GM21528 (cell line): Measurements from ENCODE around the gene RAPGEF5.

ENCODE experiments used
- ATAC-seq: cut with Tn5 transposase; IDR thresholded peaks from one replicate; pipeline ENCODE4 v1.9.1; 2021; ENCODE audit warnings: mild to moderate bottlenecking, moderate library complexity; ENCODE audit not compliant: unreplicated experiment, low FRiP score

Gene RAPGEF5

DNA sequence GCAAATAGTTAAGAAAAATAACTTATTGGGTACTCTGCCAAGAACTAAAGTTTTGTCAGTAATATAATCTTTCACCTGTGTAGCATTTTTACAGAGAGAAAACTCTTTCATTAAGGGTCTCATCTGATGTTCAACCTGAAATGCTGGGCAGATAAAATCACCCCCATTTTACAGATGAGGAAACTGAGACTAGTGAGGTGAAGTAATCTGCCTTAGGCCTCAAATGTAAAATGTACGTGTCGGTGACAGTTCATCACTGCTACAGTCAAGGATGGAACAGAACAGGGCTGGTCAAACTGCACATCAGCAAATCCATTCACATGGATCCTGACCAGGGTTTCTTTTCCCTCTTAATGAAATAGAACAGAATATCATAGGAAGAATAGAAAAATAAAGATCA is 121.8 kb downstream of the RAPGEF5 start:
- no peak for ATAC-seq

DNA sequence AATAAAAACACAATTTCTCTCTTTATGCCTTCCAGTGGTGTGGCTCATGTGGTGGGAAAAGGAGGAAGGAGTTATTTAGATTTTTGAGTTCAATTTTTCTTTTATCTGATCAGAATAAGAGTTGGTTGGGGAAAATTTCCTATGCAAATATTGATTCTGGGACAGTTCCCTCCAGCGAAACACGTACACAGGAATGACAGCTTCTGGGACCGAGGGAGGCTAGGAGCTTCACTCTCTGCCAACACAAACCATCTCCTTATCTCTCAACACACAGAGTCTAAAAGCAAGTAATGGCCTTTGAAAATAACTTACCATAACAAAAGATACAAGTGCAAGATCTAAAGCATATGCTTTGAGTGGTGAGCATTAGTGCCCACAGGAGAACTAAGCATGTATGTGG is 122.7 kb downstream of the RAPGEF5 start:
- ATAC-seq: no peak

GRCh38 chr7:22231806-22232205 is 125.1 kb downstream of the RAPGEF5 start:
- no peak for ATAC-seq

GRCh38 chr7:22231141-22231540 is 125.8 kb downstream of the RAPGEF5 start:
- no peak for ATAC-seq

DNA sequence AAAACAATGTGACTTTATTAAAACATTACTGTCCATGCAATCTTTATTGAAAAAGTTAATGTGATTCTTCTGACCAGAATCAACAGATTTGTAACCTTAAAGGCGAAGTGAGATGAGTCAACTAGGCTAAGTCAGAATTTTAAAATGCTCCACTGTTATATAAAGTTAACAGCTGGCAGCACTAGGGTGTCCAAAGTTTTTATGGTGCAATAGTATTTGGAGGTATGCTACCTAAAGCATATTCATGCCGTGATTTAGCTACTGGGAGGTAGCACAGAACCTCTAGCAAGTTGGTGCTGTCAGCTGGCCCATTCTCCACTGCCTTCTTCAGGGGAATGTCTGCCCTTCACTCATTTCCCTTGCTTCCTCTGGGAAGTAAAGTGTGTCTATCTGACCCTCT is 126.7 kb downstream of the RAPGEF5 start:
- ATAC-seq: no peak

DNA sequence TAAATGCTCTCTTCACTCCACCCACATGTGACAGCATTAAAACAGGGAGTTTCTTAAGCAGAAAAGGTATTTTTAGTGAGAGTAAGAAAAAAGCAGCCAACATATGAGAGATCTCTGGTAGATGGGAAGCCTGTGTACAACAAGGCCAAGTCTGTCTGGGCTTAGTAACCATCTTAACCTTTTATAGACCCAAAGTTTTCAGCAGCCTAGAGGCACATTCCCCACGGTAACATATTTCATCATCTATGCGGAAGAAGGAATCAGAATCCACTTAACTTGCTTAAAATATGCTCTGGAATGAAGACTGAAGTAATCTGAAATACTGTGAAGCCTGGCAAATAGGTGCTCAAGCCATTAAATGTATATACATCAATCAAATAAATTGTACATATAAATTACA is 127.8 kb downstream of the RAPGEF5 start:
- ATAC-seq: no peak

- ATAC-seq: no peak
Measured at GRCh38 chr7:22223807-22224206, 133.1 kb downstream of the RAPGEF5 start.

DNA sequence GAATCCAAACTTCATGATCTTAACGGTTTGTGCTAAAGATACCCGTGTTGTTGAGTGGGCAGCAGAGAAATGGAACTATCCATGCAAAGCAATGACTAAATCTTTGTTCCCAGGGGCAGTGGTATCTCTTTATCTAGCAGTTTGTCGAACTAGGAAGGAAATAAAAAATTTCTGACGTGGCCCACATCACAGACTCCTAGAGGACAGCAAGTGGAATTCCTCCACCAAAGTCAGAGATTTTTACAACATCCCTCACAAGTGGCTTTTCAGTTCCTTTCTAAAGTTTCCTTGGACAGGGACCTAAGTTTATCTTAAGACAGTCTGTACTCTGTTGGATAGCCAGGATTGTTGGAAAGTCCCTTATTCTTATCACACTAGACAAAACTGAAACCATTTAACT is 136.0 kb downstream of the RAPGEF5 start:
- no peak for ATAC-seq

DNA sequence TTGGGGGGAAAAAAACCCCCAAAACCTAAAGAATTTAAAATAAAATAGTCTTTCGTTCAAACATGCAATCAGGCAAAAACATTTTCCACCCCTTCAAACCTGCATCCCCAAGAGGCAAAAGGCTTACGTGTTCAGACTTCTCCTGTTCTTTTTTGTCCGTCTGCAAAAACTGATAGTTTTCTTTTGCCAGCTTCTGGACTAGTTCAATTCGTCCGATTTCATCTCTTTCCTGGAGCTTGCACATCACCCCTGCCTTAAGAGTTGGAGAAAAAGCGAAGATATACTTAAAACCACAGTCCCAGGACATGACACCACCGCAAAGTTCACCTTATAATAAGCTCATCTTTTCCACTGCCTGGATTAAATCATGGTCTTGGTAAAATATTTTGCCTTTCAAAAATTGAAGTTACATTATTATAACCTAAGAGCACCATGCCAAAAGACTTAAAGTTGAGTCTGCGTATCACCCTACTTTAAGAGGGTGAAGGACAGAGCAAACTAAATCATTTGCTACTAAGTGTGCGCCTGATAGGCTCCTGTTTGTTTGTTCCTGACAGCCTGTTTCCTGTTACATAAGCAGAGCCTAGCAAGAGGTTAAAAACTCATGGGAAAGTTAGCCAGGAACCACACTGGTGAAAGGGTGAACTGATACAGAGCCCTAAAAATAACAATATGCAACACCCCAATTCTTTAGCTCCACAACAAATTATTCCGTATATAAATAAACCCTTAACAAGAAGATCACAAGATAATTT is 137.0 kb downstream of the RAPGEF5 start:
- ATAC-seq: no peak

GRCh38 chr7:22219036-22219435 is 137.9 kb downstream of the RAPGEF5 start:
- no peak for ATAC-seq

- no peak for ATAC-seq
Measured at GRCh38 chr7:22216832-22217475, 140.0 kb downstream of the RAPGEF5 start.

- no peak for ATAC-seq
Measured at GRCh38 chr7:22216309-22216708, 140.6 kb downstream of the RAPGEF5 start.

- ATAC-seq: no peak
Measured at GRCh38 chr7:22214000-22214399, 143.0 kb downstream of the RAPGEF5 start.

DNA sequence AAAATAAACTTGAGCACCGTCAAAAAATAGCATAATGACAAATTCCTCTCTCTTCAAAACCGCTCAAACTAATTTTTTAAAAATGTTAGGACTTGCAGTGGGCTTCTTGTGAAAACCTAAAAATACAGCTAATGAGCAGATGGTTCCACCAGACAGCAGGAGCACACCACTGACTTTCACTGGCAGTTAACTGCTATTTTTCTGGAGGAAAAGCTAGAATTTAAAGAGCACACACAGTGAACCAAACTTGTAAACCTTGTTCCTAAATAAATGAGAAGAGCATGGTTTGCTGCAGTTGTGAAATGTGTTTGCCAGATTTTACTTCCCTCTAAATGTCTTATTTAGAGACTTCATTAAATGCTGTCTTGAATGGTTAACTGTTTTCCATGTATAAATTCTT is 143.9 kb downstream of the RAPGEF5 start:
- no peak for ATAC-seq

GRCh38 chr7:22210967-22211366 is 146.0 kb downstream of the RAPGEF5 start:
- ATAC-seq: no peak

GRCh38 chr7:22210355-22210754 is 146.6 kb downstream of the RAPGEF5 start:
- no peak for ATAC-seq

DNA sequence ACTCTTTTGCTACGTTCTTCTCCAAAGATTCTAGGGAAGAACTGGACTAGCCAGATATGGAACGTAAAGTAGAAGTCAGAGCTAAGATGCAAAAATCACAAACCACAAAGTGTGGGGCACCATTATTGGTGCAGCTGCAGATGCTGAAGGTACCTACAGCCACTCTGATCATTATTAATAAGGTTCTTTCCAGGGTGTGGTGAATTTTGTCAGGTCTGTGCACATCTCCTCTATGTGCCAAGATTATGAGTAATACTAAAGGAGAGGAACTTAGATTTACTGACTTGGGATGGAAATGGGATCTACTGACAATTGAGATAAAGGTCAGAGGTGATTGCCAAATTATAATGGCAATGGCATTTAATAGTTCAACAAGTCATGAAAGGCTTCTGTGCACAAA is 148.2 kb downstream of the RAPGEF5 start:
- ATAC-seq: no peak

DNA sequence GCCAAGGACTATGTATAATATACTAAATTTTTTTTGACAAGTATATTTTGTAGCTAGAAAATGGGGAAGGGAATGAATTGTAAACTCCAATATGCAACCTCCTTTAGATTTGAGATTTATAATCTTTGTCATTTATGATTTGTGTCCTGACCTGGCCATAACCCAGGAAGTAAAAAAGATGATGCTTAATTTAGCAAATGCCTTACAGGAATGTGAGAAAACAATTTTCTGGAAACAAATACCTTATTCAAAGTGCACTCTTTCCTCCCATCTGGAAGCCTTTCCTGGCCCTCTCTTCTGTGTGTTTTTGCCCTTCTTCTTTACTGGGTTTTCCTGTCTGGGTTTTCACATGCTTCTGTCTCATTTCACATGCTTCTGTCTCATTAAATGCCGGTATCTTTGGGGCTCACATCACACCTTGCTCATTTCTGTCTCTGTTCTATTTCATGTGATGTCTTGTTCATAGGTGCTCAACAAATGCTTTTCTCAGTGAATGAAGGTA is 149.2 kb downstream of the RAPGEF5 start:
- ATAC-seq: no peak

GRCh38 chr7:22205631-22206030 is 151.3 kb downstream of the RAPGEF5 start:
- ATAC-seq: no peak

- ATAC-seq: no peak
Measured at GRCh38 chr7:22204312-22204711, 152.6 kb downstream of the RAPGEF5 start.

DNA sequence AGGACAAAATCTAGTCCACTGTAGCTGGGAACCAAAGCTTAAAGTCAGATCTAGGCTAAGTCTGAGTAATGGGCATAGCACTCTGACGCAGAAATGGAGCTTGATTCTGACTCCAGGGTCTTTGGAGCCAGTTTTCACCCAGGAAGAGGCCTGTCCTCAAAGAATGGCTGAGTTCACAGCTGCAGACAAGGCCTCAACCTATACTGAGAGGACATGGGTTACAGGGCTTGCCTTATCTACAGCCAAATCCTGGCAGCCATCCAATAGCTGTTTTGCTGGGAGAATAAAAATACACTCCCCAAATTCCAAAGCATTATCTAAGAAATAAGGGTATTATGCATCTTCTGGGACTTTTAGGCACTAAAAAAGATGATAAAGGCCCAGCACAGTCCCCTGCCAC is 154.8 kb downstream of the RAPGEF5 start:
- ATAC-seq: no peak
